Neural crest cell (in vitro differentiated cells): ENCODE measurements around the gene SASH1. TPM values are rescaled to one million over a fixed set of nuclear protein-coding genes. Genes with fewer than 3 reads are reported as not detected.

Source experiments
- DNase-seq: peaks from one replicate; pipeline ENCODE4 v3.0.0; 2021; ENCODE audit warnings: low read depth, mixed read lengths, low spot score
- H3K27ac Mint-ChIP-seq: one replicate; pipeline ENCODE4 v1.8.0; 2021; ENCODE audit warnings: mild to moderate bottlenecking, mixed read lengths; ENCODE audit not compliant: unreplicated experiment
- H3K27me3 Mint-ChIP-seq: 2 replicates; pipeline ENCODE4 v1.8.0; 2021; ENCODE audit warnings: low read depth, mild to moderate bottlenecking, mixed read lengths
- H3K36me3 Mint-ChIP-seq: 2 replicates; pipeline ENCODE4 v1.8.0; 2021; ENCODE audit warnings: low read depth, mild to moderate bottlenecking, mixed read lengths
- H3K4me1 Mint-ChIP-seq: 2 replicates; pipeline ENCODE4 v1.8.0; 2021; ENCODE audit warnings: mixed read lengths
- H3K4me3 Mint-ChIP-seq: one replicate; pipeline ENCODE4 v1.8.0; 2021; ENCODE audit warnings: mild to moderate bottlenecking, mixed read lengths
- H3K9me3 Mint-ChIP-seq: 2 replicates; pipeline ENCODE4 v1.8.0; 2021; ENCODE audit warnings: mixed read lengths
- CTCF ChIP-seq: fragments of 200-600 bp; sonication (generic); conservative IDR thresholded peaks from 2 replicates; pipeline ENCODE4 v1.5.0; 2021; ENCODE audit warnings: antibody characterized with exemption, mild to moderate bottlenecking
- total RNA-seq: library from RNA; stranded (reverse); gene quantifications from 2 replicates; pipeline ENCODE4 v1.2.1, GENCODE V29; 2021

Gene SASH1
- total RNA-seq, 1 donor from 2014 or later, result 90.0 TPM

GRCh38 chr6:148517470-148517869 is 174.8 kb downstream of the SASH1 start:
- Mint-ChIP-seq H3K9me3 (no peaks in the 10 kb centered on the region), H3K4me1 (peaks cover 53% of the 10 kb centered on the region), H3K27ac (peak overlapping the region; percentile 15), H3K27me3 (no peaks in the 10 kb centered on the region), H3K36me3 (peaks cover 27% of the 10 kb centered on the region), H3K4me3 (no peak overlapping the region)
- DNase-seq, result no peak
- no peak for TF ChIP-seq CTCF

DNA sequence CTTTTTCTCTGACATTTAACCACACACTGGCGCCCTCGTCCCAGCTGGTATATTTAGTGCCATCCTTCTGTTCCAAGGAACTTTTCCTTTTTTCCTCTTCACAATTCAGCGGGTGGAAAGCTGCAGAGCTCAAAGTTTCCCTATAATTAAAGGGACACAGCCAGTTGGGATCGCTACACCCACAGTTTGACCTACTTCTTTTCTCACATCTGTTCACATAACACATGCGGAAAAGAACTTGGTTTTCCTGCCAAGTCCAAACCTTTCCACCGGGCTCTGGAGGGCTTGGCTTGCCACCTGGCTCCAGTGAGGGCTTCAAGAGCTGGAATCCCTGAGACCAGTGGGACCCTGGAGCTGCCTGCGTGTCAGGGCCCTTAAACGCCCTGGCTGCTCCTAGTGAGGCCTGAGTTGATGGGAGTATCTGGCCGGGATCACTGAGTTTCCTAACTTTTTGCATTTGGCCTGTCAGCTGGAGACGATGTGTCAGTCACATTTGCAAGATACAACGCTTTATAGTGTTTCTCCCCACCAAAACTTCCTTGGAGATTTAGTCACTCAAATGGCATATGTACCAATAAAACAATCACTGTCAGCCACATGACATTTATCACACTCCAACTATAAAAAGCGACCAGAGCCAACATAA is 176.0 kb downstream of the SASH1 start:
- Mint-ChIP-seq H3K27ac (no peak overlapping the region), H3K9me3 (no peaks in the 10 kb centered on the region), H3K36me3 (peaks cover 27% of the 10 kb centered on the region), H3K27me3 (no peaks in the 10 kb centered on the region), H3K4me3 (peak overlapping the region; percentile 18), H3K4me1 (peaks cover 45% of the 10 kb centered on the region)
- no peak for TF ChIP-seq CTCF
- DNase-seq, result no peak

GRCh38 chr6:148520109-148520841 is 177.6 kb downstream of the SASH1 start:
- Mint-ChIP-seq H3K36me3 (peaks cover 26% of the 10 kb centered on the region), H3K4me3 (no peak overlapping the region), H3K9me3 (no peaks in the 10 kb centered on the region), H3K27ac (no peak overlapping the region), H3K4me1 (peaks cover 41% of the 10 kb centered on the region), H3K27me3 (no peaks in the 10 kb centered on the region)
- no peak for DNase-seq
- TF ChIP-seq CTCF, result no peak

GRCh38 chr6:148521158-148521557 is 178.5 kb downstream of the SASH1 start:
- Mint-ChIP-seq H3K36me3 (peaks cover 31% of the 10 kb centered on the region), H3K9me3 (no peaks in the 10 kb centered on the region), H3K27me3 (no peaks in the 10 kb centered on the region), H3K27ac (no peak overlapping the region), H3K4me1 (peaks cover 41% of the 10 kb centered on the region), H3K4me3 (no peak overlapping the region)
- TF ChIP-seq CTCF, result no peak
- no peak for DNase-seq

DNA sequence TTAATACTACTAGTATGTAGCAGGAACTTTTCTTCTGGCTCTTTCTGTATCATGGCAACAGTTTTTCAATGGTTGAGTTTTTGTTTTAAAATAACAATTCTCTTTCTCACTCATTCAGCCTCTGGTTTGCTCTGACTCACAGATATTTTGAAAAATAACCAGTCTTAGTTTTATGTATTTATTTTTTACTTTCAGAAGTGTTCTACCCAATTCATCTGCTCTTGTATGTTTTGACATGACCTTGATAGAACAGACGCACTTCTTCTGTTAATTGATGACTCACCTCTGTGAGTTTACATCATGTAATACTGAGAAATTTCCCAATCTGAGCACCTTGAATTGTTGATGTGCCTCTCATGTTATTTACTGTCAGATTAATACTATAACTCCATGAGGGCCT is 178.9 kb downstream of the SASH1 start:
- DNase-seq, result no peak
- TF ChIP-seq CTCF, result no peak
- H3K4me3 Mint-ChIP-seq, result no peak overlapping the region
- peaks cover 41% of the 10 kb centered on the region for H3K4me1 Mint-ChIP-seq
- no peaks in the 10 kb centered on the region for H3K9me3 Mint-ChIP-seq
- H3K27ac Mint-ChIP-seq, result no peak overlapping the region
- no peaks in the 10 kb centered on the region for H3K27me3 Mint-ChIP-seq
- peaks cover 34% of the 10 kb centered on the region for H3K36me3 Mint-ChIP-seq
